DMS79 treated with DMSO at 0.1 percent for 48 hours (cell line): Measurements from ENCODE around the gene NKAIN2.

Experiments used
- DNase-seq: peaks from one replicate; lab custom pipeline; 2025; lab: John Stamatoyannopoulos, UW

Gene NKAIN2

DNA sequence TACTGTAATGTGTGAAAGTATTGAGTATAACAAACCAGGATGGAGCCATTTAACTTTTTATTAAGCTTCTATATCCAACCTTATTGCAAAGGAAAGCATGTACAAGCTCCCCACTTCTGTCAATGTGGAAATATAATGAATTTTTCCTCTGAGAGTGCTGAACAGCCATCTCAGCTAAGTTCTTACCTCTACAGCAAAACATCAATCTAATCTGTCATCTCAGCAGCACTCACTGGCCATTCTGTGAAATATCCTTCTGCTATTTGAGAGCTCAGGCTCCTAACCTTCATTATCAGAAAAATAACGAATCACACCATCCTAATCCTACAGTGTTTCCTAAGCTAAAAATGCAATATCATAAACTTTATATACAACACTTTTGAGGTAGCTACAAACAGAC is 964.6 kb downstream of the NKAIN2 start:
- DNase-seq: no peak

DNA sequence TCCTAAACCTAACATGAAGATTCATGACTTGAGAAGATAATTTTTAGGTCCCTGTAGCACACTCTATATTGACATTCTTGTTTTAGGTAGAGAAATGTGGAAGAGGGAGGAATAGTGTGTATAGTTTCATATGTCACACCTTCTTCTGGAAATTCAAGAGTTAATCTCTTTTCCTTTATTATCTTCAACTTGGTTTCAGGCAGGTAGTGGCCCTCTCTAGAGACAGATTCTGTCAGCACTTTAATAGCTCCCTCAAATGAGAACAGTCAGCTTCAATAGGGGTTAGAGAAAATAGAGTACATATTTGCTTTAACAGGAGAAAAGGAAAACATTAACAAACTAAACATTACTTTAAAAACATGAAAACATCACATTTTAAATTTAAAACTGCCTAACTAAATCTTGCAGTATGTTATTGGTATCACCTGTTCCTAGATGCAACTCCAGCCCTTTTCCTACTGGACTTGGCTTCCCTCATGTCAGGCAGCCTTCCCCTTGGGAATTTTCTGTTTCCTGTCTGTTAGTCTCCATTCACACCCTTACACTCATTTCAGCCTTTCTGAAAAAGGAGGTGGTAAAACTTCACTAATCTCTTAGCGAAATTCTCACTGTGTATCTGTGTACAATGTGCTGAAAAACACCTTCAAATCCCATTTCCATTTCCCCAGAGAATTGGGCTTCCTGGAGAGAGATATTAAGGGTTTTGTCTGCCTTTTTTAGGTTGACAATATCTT is 966.3 kb downstream of the NKAIN2 start:
- DNase-seq: no peak

DNA sequence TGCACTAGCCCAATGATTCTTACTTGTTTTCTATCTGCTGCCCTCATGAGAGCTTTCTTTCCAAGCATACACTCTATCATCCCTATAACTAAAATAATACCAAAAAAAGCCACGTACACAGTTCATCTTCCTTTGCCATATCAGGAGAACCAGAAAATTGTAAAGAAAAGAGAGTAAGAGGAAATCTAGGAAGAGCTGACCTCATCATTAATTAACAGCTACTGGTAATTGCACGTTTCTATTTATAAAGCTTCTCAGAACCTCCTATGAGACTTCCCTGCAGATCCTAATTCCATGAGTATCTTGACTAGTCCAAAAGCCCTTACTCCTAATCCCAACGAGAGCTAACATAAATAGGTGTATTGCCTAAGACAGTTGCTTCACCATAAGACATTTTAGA is 967.1 kb downstream of the NKAIN2 start:
- no peak for DNase-seq

DNA sequence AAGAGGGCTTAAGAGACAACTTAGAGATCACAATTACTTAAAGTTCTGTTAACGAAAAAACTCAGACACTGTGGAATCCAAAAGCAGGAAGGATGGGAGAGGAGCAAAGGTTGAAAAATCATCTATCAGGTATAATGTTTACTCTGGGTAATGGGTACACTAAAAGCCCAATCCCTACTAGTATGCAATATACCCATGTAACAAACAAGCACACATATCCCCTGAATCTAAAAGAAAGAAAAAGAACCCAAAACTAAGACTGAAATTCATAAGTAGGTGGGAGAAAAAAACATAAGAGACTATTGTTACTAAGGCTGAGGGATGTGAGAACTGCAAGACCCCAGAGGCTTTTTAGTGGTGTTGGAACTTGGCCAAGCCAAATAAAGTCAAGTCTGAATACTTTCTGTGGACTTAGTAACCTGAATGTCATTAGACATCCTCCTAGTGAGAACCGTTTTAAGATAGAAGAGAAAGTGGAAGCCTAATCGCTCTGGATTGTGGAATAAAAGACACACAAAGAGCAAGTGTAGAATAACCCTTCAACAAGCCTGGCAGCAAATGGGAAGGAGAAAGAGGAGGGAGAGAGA is 969.2 kb downstream of the NKAIN2 start:
- peak; percentile 61 for DNase-seq

DNA sequence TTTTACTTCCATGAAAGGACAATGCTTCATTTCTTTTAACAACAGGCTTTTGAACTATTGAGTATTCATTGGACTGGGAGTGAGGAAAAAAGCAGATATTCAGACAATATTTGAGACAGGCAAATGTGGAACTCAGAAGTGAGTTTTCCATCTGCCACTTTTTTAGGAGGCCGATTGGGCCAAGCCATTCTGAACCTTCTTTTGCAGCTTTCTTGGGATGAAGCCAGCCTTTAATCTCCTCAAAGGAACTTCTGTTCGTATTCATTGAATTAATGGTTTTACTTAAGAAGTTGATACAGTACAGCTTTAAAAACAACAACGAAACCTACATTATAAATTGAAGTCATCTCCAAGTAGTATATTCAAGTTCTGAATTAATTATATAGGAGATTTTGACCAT is 971.5 kb downstream of the NKAIN2 start:
- DNase-seq: no peak

DNA sequence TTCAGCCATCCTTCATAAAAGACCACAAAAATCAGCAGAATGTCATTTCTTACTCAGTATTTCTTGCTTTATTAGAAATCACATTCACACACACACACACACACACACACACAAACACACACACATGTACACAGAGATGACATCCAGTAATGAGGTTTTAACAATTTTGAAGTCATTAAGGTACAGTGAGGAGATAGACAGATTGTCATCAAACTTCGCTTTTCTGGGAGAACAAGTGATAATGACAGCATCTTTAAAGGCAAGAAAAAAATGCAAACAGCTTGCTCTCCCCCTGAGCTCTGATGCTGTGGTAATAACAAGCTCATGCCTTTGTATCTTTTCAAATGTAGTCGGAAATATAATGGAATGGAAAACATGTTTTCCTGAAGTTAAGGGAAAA is 974.2 kb downstream of the NKAIN2 start:
- DNase-seq: no peak

DNA sequence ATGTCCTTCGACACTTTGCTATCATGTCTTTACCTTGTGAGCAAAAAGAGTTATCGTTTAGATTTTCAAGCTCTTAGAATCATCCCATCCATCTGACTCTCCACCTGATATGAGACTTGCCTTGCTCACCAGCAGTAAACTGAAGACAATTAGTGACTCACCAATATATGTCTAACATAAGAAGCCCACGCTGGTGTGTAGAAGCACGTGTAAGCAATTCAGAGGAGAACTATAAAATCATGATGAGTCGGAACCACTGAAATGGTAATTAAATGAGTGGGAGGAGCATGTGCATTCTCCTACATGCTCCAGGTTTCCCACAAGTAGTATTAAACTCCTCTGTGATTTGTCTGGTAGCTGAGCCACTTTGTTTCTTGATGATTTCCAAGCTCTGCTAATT is 977.0 kb downstream of the NKAIN2 start:
- DNase-seq: no peak

DNA sequence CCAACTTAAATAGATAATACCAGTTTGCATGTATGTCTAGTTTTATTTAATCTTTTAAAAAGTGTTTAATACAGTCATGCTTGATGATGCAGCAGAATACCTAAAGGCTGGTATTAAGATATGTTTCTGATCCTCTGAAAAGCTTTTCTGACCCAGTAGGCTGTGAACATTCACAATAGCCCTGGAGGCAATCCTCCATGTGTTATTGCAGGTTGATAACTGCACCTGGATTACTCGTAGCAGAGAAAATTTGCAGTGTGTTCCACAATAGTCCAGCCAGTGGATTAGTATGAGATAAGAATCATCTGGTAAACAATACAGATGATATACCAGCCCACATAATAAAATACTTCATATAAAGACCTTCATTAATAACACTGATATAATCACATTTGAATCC is 979.7 kb downstream of the NKAIN2 start:
- DNase-seq: no peak

DNA sequence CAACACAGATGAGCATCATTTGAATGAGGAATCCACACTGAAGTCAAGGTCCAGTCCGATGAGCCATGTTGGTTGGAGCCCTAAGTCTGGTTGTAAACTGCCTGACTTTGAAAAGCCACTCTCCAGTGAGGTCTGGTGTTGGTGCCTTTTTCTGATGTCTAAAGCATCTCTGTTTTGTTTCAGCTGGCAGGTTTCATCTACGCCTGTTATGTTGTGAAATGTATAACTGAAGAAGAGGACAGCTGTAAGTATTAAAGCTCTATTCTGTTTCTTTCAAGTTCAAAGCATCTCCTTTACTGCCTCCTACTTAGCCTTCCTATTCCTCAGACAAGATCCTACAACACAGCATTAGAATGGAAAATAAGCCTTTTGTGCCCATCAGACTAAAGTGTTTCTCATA is 987.5 kb downstream of the NKAIN2 start:
- no peak for DNase-seq

DNA sequence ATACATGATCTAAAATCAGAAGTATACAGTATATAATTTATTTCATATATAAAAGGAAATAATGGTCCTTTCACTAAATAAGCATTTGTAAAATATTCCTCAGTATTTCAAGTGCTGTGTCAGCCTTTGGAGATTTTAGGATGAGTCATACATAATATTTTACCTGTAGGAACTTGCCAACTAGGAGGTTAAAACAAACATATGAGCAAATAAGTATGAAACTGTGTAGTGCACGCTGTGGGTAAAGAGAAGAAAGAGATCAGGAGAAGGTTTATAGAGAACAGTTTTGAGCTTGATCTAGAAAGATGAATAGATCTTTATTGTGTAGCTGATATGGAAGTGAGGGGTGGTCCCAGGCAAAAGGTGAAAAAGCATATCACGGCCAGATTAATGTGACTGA is 988.7 kb downstream of the NKAIN2 start:
- peak; percentile 15 for DNase-seq

DNA sequence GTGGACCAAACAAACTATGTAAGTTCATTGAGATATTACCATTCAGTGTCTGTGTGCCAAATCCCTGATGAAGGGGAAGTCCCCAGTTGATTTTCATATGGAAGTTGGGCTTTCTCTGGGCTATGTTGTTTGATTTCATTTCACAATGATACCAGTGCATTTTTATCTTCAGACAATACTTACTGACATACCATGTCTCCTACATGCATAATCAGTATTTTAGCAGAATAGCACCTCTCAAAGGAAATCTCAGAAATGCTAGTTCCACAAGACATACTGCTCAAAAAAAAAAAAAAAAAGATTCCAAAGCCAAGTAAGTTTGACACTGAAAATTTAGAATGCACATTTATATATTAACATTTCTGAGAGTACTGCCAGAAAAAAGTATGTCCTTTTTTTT is 989.7 kb downstream of the NKAIN2 start:
- DNase-seq: no peak

DNA sequence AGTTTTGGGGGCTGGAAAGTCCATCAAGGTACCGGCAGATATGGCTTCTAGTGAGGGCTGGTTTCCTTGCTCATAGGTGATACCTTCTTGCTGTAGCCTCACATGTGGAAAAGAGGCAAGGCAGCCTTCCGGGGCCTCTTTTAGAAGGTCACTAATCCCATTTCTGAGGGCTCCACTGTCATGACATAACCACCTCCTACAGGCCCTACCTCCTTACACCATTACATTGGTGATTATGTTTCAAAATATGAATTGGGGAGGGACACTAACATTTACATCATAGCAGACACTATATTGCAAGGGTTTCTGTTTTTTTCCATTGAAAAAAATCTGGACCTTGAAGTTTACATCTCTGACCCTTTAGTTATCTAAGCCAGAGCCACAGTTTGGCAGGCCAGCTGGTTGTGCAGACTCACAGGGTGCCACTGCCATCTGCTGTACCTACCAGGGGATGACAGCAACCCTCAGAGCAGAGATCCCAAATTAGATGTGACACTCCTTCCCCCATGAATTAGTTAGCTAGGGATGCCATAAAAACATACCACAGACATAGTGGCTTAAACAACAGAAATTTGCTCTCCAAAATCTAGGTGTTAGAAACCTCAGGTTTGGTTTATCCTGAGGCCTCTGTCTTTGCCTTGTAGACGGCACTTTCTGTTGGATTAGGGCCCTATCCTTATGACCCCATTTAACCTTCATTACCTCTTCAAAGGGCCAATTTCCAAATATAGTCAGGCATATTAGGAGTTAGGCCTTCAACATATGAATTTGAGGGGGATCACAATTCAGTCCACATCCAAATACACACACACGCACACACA is 992.2 kb downstream of the NKAIN2 start:
- DNase-seq: peak; percentile 33

DNA sequence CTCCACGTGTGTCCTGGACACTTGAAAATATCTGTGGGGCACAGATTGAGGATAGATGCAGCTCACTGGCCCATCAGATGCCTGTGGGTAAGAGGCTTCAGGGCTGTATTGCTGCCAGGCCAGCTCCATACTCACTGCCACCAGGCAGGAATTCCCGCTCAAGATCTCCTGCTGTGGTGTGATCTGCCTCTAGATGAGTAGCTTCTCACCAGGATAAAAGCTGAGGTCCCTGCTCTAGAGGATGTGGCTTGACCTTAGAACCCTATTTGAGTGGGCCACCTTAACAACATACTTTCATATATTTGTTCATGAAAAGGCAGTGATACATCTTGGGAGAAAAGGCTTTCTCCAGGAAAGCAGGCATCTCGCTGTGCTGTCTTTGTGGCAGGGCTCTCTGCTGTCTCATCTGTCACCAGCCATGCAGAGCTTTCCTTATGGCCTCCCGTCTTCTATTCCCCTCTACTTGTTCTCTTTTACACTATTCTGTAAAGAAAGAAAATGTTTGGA is 992.9 kb downstream of the NKAIN2 start:
- DNase-seq: no peak

DNA sequence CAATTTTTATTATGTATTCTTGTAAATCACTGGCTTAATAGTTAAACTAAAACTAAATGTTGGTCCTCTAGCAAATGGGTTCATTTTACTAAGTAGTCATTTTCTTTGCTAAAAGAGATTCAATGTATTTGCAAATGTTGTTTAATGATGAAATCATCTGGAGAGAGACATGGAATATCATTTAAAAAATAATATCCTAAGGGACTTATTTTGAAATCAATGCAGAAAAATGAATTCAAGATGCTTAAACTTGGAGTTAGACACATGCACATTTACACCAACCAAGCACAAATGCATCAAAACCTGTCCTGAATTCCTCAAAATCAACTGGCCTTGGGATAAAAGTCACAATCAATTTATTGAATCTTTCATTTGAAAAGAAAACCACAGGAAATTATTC is 993.6 kb downstream of the NKAIN2 start:
- no peak for DNase-seq

DNA sequence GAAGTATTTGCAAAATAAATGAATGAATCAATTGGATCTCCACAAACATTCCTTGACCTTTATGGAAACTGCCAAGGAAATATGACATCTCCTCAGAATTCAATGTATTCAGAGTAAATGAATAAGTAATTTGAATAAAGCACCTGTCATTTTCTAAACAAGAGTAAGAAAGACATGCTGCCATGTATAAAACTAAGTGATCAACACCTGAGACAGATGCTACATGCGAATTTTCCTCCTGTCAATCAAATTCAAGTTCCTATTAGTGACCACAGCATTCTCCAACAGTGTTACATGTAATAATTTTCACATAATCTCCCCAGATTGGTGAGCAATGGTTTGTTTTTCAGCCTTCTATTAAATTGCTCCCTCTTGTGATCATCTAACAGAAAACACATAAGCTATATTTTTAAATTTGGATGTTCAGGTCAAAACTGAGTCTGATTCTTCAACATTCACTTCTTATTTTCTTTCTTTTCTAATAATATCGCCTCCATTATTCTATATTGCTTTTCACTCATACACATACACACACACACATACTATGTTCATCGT is 995.4 kb downstream of the NKAIN2 start:
- peak; percentile 18 for DNase-seq

DNA sequence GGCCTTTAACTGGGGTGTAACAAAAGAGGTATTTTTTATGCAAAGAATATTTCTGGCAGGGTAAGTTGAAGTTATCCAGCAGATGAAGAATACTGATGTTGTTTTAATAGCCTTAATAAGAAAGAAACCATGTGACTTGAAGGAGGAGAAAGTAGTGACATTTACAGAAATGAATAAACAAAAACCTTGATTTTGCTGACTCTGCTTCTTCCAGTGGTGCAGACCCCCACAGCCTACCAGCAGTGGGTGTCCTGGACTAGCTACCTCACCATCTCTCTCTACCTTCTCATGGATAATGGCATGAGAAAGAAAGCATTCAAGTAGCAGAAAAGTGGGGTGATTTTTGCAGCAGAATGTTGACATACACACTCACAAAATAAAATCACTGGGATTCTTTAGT is 996.0 kb downstream of the NKAIN2 start:
- peak; percentile 65 for DNase-seq

DNA sequence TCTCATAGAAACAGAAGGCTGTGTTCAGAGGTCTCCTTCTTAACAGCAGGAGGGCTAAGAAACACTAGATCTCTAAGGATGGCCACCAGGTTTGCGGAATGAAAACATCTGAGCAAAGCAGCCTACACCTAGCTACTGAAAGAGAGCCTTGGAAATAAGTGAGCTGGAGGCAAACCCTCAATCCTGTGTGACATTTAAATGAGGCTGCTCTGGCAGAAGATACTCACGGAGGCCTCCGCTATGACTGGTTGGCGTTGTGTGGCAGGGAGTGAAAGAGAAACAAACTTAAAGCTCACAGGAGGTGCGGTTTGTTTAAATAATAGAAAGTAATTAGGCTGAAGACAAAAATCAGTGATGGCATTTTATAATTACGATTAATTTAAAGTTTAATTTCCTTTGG is 996.6 kb downstream of the NKAIN2 start:
- no peak for DNase-seq

DNA sequence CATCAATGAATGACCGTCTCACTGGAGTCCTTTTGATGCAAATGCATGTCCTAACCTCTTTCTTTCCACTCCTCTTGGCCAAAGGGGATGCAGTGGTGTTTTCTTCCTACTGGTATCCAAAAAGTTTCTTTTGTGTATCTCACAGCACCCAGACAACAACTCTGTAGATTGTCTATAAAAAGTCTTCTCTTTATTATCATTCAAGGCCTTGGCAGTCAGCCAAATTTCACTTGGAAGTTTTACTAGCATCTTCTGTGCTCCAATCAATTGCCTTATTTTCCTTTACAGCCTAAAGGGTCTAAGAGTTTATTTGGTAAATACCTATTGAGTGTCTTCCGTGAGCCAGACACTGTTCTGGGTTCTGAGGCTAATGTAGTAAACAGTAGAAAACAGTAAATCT is 1008.4 kb downstream of the NKAIN2 start:
- peak; percentile 29 for DNase-seq

DNA sequence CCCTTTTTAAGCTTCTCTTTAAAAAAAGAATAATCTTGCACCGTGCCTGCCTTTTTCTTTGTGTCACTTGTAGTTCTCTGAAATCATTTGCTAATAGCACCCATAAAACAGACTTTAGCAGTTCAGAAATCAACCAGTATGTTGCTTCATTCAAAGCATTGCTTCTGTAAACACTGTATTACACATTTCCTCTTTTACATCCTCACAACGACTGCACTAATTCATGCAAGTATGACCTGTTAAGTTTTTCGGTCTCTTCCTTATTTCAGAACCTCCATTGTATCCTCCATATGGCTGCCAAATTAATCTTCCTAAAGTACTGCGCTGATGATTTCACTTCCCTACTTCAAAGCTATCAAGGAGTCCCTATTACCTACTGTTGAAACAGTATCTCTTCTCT is 1015.7 kb downstream of the NKAIN2 start:
- DNase-seq: no peak

DNA sequence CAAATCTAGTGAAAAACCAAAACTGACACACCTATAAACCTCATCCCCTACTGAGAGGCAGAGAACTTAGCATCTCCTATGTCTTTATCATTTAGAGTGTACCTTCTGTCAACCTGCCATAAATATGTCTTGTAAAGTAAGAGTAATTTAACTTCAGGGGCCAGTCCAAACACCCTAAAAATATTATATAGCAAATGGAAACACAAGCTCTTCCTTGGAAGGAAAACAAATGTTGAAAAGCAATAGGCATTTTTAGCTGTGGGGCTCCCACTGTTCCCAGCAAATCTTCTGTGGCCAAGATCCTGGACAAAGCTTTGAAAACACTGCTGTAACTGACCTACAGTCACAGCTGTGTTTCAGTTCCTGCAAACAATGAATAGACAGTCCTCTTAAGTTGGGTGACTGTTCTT is 1018.5 kb downstream of the NKAIN2 start:
- DNase-seq: no peak

DNA sequence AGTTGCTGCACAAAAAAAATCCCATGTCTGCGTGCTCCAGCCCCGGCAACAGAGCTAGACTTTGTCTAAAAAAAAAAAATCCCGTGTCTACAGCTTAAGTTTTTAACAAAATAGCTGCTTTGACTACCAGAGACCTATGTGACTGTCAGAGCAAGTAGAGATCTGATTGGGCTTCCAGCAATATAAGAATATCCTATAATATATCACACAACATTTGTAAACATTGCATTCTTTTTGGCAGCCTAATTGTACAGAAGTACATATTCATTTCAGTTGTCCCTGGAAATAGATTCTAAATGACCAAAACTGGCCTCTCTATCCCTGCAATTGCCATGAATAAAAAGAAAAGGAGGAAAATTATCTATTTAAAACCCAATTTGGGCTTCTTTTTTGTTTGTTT is 1019.1 kb downstream of the NKAIN2 start:
- no peak for DNase-seq

DNA sequence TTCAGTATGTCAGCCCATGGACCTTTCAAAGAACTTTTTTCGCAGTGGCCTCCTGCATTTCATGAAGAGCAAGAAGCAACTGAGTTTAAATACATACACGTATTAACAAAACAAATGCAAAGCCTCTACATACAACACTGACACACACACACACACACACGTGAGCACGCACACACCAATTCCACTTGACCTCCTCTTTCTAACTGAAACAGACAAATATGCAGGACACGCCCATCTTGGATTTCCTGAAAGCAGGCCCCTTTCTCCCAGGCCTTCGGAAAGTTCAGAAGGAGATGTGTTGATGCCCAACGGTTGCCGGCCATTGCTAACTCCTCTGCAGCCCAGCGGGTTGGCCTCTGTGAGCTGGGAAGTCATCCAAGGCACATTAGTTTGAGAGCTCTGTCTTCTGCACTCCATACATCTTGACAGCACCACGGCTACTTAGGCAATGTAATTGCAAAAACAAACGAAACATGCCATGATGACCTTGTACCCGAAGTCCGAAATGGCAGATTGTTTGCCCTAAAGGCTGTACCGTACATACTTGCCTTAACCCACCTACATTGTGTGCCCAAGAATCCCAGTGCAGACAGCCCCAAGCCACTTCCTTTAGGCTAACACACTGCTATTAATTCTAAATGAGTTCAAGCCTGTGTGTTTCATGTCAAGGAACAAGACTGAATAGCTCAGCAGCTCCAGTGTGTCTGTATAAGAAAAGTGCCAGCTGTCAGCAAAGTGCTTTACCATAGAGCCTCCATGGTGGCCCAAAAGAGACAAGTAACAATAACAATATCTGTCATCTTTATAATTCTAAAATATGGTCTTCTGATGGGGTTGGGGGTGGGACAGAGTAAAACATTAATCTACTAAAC is 1019.8 kb downstream of the NKAIN2 start:
- DNase-seq: peak; percentile 12
